Kidney epithelial cell (primary cell): ENCODE measurements around the gene USP47. TPM values are rescaled to one million over a fixed set of nuclear protein-coding genes. Genes with fewer than 3 reads are reported as not detected.

Experiments used
- total RNA-seq: library from RNA; depleted of rRNA; stranded (reverse); fragments of >200 nt; gene quantifications from 2 replicates; pipeline ENCODE4 v1.2.3, GENCODE V29; 2015

The USP47 gene
- total RNA-seq, 1 donor from 2014 or later, result 46.3 TPM

Other genes starting within 250 kb of the USP47 start
- 5.6 and 6.6 TPM in 2 replicates for gene GALNT18, start 220.0 kb upstream of the USP47 start, total RNA-seq
- 164 and 204 TPM in 2 replicates for gene DKK3, start 166.7 kb downstream of the USP47 start, total RNA-seq